ENCODE results near the gene CLDN5.

- TF ChIP-seq, protein P1, sequence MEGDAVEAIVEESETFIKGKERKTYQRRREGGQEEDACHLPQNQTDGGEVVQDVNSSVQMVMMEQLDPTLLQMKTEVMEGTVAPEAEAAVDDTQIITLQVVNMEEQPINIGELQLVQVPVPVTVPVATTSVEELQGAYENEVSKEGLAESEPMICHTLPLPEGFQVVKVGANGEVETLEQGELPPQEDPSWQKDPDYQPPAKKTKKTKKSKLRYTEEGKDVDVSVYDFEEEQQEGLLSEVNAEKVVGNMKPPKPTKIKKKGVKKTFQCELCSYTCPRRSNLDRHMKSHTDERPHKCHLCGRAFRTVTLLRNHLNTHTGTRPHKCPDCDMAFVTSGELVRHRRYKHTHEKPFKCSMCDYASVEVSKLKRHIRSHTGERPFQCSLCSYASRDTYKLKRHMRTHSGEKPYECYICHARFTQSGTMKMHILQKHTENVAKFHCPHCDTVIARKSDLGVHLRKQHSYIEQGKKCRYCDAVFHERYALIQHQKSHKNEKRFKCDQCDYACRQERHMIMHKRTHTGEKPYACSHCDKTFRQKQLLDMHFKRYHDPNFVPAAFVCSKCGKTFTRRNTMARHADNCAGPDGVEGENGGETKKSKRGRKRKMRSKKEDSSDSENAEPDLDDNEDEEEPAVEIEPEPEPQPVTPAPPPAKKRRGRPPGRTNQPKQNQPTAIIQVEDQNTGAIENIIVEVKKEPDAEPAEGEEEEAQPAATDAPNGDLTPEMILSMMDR (IDR thresholded peaks at IDR 0.05), result no peak
- TF ChIP-seq POLR2A (IDR thresholded peaks at IDR 0.05), result no peak
- no peak for TF ChIP-seq EP300 (IDR thresholded peaks at IDR 0.05)
These were observed 35.9 kb downstream of the CLDN5 start for GRCh38 chr22:19488285-19488684.
